GM10847 (cell line): ENCODE data around the gene TBX3.

ENCODE experiments used
- POLR2A ChIP-seq: IDR thresholded peaks from 2 replicates; pipeline ENCODE4 v1.6.1; 2011; ENCODE audit not compliant: insufficient read length; ENCODE audit errors: extremely low read depth

The TBX3 gene

DNA sequence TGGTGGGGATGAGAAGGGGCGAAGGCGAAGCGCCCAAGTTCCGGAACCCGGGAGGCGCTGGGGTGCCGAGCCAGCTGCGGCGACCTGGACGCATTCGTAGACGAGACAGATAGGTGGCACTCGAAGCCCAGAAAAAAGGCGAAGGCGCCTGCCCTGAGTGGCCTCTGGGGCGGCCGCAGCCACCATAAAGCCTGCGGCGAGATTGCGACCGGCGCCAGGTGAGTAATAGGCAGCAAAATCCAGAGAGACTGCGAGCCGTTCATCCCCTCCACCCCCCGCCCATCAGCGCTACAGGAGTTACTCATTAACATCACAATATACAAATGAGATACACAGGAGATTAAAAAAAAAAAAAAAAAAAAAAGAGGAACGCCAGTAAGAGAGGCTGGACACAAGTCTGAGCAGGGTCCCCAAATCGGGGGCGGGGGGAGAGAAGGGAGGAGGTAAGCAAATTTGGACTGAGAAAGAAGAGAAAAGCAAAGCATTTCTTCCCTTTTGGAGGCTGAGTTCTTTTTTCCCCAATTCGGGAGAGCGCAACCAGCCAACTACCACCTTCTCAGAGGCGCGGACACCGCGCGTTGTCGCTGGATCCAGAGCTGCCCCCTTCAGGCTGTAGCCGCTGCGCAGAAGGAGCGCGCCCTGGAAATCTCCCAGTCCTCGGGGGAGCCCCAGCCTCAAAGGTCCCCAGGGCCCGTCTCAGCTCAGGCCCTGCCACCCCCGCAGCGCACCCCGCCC lies 15.7 kb downstream of the TBX3 start:
- no peak for TF ChIP-seq POLR2A

DNA sequence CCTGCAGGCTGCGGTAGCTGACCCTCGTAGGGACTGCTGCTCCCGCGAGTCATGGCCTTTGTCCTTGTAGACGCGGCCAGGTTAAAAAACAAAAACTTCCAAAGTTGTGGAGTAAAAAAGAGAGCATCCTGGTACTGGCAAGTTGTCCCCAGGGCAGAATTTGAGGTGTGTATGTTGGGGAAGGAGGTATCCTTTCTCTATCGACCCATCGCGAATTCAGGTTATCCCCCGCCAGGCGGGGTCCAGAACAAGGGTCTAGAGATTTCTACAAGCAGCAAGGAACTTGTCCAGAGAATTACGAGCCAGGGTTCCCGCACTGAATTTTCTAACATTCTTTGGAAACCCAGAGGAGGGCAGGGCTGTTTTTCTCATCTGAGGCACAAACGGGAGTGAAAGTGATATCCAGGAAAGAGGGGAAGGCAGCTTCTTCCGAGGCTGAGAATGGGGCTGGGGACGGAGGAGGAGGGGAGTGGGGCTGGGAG lies 16.3 kb downstream of the TBX3 start:
- TF ChIP-seq POLR2A = no peak

DNA sequence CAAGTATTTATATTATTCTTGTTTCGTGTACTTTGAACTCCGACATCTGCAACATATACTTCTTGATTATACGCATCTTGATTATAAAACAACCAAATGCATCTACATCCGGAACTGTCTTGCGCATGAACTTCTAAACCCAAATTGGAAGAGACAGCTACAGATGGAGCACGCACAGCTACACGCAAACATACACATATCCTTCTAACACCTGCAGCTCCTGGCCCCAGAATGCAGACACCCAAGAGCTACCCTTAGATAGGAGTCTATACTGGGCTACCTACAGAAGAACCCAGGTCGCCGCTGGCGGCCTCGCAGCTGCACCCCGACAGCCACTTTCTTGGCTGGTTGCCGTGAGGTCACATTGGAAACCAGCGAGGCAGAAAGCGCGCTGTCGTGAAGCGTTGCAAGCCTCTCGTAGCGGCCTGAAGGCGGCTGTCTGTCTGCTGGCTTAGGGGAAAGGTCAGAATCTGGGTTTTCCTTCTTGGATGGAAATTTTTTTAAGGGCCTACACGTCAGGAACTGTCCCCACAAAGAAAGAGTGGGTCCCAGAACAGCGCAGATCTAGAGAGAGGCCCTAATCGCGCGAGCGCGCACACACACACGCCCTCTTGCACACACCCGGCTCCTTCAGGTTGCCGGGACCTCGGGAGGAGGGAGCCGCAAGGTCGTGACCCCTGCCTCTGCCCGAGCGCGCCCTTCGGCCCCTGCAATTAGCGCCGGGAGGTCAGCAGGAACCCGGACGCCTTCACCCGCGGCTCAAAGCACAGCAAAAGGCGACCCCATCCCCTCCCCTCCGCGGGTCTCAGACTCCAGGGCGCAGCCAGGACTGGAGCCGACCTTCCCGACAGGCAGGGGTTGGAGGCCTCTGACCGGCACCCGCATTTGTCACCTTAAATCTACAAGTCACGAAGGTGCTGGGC lies 17.0 kb downstream of the TBX3 start:
- no peak for TF ChIP-seq POLR2A

DNA sequence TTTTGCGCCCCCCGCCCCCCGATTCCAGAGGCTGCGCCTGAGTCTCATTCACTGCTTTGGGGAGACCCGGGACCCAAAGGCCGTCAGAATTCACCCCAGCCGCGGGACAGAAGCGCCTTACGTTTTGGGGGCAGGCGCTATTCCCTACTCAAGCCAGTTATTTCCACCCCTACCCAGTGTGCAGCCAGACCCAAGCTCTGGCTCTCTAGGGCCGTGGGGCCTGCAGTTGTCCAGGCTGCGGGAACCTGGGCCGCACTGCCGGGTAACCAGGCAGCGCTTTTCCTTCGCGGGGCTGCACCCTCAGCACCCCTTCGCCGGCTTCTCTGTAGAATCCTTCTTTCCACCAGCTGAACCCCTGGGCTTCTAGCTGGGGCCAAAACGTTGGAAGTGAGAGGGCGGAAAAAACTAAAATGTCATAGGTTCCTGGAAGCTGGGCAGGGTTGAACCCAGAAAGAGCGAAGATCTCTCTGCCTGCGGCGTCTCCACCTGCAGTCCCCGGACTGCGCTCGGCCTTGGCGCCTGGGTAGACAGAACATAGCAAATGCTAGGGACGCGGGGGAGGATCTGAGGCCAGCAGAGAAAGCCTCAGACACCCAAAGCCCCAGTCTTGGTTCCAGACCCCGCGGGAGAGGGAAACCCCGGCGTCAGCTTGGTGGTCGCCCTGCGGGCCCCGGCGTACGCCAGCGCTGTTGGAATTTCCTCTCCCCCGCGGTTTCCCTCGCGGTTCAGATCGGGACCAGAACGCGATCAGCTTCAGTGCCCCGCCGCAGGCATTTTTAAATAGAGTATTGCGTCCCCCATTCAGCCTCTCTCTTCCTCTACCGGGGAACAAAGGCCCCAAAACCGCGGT lies 18.3 kb downstream of the TBX3 start:
- no peak for TF ChIP-seq POLR2A

DNA sequence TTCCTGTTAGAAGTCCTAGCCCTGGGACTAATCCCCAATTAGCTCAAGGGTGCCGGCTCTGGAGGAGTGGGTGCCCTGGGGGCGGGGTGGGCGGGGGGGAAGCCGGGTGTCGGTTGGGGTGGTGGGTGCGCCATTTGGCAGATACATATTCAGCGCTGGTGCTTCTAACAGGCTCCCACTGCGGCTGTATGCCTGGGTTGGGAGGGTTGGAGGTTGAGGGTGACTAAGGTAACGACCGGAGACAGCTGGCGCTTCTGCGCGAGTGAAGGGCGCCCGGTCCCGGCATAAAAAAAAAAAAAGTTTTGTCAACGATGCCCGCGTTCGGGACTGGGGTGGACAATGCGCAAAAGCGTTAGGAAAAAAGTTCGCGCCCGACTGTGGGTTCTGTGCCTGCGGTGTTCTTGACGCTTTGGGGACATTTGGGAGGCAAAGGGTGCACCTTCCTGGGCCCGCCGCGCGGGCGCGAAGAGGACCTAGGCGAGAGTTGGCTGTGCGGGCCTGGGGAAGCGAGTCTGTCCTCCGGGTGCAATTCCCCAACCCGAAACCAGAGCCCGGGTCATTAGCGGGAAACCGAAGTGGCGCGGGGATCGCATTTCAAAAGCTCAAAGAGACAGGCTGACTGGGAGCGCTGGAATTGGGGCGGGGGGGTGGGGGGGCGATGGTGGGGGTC lies 19.2 kb downstream of the TBX3 start:
- TF ChIP-seq POLR2A = no peak

GRCh38 chr12:114662512-114663177 lies 21.3 kb downstream of the TBX3 start:
- TF ChIP-seq POLR2A = no peak

GRCh38 chr12:114661245-114661644 lies 22.7 kb downstream of the TBX3 start:
- no peak for TF ChIP-seq POLR2A

GRCh38 chr12:114659084-114659483 lies 24.9 kb downstream of the TBX3 start:
- TF ChIP-seq POLR2A = no peak

- TF ChIP-seq POLR2A = no peak
Observed at GRCh38 chr12:114658002-114658441, 26.0 kb downstream of the TBX3 start.

GRCh38 chr12:114657597-114657920 lies 26.4 kb downstream of the TBX3 start:
- TF ChIP-seq POLR2A = no peak

GRCh38 chr12:114656906-114657596 lies 26.9 kb downstream of the TBX3 start:
- no peak for TF ChIP-seq POLR2A

DNA sequence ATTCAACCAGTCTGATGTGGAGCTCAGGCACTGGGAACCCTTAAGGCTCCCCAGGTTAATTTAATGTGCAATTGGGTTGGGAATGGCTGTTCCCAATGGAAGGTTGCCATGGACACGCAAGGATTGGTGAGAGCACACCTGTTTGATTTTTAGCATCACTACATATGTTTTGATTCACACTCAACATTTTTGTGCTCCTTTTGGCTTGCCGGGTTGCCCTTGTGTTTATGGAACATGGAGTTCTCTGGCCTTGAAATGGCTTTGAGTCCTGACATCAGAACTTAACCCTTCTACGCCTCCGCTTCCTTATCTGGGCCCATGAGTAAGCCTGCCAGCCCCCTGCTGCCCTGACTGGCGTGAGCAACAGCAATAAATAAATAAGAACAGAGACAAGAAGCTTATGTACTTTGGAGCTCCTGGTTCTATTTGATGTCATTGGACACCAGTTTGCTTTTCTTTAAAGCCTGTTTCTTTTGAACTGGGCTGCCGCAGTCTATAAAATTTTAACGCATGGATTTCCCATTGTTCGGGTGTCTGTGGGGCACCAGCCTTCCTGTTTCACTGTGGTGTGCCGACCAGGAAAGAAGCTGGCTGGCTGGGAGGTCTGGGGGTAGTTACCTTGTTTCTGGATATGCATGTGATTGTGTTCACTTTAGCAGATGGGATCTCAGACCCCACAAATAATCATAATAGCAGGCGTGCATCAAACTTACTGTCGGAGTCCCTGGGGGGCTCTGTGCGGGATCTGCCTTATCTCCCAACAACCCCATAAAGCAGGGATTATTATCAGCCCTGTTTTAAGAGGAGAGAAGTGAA lies 27.8 kb downstream of the TBX3 start:
- no peak for TF ChIP-seq POLR2A

- TF ChIP-seq POLR2A = no peak
Observed at GRCh38 chr12:114649585-114649984, 34.4 kb downstream of the TBX3 start.

GRCh38 chr12:114648711-114649110 lies 35.3 kb downstream of the TBX3 start:
- TF ChIP-seq POLR2A = no peak
